NCI-H510A treated with DMSO at 0.1 percent for 48 hours (cell line): ENCODE measurements around the gene KCNQ1OT1.

Experiments
- DNase-seq: peaks from one replicate; lab custom pipeline; 2025; lab: John Stamatoyannopoulos, UW

The KCNQ1OT1 gene

DNA sequence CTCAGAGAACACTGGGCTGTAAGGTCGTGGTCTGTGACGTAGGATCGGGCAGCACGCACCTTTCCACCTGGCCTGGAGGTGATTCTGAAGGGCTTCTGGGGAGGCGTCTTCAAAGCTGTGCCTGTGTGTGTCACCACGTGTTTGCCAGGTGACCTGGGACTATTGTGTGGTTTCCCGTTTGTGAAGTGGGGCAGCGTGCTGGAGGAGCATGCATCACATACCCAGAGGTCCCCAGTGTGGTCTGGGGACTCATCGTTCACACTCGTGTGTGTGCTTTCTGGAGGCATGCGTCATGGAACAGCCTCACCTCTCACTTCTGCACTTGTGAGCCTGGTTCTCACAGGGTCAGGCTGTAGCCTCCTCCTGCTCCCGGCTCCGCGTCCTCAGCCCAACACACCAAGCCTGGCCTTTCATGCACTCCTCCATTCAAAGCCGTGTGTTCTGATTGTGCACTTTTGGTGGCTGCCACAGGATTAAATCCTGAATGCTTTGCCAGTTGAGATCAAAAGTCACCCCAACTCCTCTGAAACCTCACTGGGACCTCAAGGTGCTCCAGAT lies 106.3 kb downstream of the KCNQ1OT1 start:
- DNase-seq = no peak

- DNase-seq = no peak
Measured at GRCh38 chr11:2592559-2593392, 107.0 kb downstream of the KCNQ1OT1 start.

GRCh38 chr11:2591805-2592204 lies 108.0 kb downstream of the KCNQ1OT1 start:
- no peak for DNase-seq

DNA sequence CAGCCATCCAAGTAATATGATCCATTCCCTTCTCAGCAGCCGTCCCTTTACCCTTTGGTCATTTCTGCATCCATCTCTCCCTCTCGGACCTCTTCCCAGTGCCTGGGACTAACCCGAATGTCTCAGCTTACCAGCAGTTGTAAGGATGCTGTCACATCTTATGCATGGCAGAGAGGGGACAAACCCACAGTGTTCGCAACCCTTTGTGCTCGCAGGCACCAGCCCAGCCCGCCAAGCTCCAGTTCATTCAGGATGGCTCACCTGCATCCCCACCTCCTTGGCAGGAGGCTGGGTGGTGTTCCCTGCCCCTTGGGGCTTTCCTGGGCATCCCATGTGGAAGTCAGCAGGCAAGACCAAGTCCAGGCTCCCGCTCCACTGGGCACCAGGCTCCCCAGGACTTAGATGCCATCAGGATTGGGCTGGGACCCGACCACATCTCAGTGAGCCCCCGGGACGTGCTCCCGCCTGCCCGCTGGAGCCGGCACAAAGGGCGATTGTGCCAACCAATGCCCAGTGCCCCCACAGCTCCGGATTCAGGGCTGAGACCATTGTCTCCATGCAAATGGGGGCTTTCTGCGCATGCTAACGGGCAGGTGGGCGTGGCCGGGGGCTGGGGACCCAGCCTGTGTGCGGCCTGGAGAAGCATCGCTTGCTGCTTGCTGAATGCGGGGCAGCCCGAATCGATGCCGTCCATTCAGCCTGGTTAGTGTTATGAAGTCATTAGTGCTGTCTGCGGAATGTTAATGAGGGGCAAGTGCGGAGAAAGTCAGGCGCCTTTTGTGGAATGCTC lies 108.6 kb downstream of the KCNQ1OT1 start:
- DNase-seq = no peak

GRCh38 chr11:2590131-2590964 lies 109.4 kb downstream of the KCNQ1OT1 start:
- no peak for DNase-seq

GRCh38 chr11:2589538-2589934 lies 110.3 kb downstream of the KCNQ1OT1 start:
- no peak for DNase-seq

- no peak for DNase-seq
Measured at GRCh38 chr11:2588809-2589537, 110.8 kb downstream of the KCNQ1OT1 start.

DNA sequence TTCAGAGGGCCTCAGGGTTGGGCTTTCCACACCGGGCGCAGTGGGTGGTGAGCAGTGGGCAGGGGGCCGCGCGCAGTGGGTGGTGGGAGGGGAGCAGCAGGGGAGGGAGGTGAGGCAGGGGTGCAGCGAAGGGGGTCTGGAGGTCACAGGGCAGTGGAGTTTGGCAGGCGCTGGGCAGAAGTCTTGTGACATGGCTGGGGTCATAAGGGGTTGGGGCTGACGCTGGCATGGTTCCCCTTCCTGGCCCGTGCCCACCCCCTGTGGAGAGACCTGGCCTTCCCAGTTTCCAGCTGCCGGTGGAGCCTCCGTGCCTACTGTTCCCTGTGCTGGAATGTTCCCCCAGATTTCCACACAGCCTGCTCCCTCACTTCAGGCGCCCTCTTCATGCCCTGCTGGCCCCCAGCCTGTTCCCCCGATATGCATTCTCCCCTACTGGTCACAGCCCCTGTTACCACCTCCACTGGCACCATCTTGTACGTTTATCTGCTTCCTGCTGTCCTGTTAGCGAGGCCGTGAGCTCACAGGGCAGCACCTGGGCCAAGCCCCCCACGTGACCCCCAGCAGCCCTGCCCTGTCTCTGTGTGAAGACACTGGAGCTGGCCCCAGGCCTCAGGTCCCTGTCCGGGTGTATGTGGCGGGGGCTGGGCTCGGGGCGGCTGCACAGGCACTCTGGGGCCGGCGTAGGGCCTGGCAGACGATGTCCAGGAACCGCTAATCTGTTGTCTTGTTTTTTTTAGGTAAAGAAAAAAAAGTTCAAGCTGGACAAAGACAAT lies 111.6 kb downstream of the KCNQ1OT1 start:
- no peak for DNase-seq

DNA sequence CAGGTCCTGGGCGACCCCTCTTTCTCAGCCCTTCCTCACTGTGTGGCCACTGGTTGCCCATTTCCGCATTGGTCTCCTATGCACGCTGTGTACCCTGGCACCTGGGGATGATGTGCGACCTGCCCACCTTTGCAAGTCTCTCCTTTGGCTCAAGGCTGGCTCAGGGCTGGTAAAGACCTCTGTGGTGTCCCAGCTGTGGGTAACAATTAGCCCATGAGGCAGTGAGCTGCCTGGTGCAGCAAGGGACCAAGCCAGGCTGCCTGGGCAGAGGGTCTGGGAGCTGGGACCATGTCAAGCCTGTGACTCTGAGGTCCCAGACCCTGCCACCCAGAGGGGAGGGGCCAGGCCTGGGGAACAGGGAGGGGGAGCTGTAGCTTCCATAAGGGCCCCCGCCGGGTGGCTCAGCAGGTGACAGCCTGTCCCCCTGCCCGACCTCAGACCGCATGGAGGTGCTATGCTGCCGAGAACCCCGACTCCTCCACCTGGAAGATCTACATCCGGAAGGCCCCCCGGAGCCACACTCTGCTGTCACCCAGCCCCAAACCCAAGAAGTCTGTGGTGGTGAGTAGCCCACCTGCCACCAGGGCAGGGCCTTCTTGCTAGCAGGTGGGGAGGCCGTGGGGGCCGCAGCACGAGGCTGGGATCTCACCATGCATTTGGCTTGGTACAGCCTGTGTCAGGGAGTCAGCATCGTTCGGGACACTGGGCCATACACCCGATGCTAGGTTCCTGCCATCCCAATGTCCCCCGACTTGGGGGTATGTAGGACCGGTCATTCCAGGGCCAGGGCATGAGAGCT lies 112.5 kb downstream of the KCNQ1OT1 start:
- no peak for DNase-seq

GRCh38 chr11:2586793-2587131 lies 113.0 kb downstream of the KCNQ1OT1 start:
- DNase-seq = no peak

DNA sequence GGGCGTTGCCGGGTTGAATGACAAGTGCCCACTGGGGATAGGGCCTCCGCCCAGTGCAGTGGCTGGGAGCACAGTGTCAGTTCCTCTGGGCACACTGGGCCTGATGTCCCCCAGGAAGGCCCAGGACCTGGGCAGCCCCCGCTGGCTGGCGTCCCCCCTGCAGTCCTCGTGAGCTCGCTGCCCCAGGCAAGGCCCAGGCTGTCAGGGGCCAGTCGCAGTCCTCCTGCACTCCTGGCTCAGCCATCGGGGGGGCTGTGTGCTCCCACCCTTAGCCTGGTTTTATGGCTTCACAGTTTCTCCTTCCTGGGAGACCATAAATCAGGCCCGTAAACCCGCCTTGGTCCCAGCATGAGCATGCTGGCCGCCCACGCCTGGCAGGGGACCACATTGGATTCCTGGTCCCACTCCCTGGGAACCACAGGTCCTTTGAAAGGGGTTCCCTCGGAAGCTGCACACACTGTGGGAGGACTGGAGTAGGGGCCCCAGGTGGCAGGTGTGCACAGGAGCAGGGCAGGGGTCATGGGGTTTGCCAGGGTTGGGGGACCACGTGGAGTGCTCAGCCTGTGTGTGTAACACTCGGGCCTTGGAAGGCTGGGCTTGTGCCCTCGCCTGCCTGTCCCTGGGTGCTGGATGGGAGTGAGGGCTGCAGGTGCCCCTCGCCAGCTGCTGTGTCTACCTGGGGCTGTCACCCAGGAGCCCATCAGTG lies 113.6 kb downstream of the KCNQ1OT1 start:
- DNase-seq = no peak

DNA sequence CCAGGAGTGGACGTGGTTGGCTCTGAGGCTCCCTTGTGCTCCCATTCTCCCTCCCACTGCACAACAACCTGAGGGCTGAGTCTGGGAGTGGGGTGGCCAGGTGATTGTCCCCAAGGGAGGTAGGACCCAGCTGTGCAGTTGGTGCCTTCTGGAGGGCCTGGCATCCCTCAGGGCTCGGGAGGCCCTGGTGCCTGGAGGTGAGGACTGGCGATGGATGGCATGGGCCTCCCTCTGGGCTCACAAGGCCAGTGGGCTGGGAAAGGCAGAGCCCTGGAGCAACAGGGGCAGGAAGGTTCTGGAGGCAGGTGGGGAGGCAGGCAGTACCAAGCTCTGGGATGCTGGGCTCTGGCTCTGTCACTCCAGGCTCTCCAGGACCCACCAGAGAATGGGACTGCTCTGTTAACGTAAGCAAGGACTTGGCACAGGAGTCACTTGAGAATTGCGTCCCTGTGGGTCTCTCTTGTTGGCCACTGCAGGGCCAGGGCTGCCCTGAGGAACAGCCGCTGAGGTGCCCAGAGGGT lies 114.2 kb downstream of the KCNQ1OT1 start:
- DNase-seq = no peak

DNA sequence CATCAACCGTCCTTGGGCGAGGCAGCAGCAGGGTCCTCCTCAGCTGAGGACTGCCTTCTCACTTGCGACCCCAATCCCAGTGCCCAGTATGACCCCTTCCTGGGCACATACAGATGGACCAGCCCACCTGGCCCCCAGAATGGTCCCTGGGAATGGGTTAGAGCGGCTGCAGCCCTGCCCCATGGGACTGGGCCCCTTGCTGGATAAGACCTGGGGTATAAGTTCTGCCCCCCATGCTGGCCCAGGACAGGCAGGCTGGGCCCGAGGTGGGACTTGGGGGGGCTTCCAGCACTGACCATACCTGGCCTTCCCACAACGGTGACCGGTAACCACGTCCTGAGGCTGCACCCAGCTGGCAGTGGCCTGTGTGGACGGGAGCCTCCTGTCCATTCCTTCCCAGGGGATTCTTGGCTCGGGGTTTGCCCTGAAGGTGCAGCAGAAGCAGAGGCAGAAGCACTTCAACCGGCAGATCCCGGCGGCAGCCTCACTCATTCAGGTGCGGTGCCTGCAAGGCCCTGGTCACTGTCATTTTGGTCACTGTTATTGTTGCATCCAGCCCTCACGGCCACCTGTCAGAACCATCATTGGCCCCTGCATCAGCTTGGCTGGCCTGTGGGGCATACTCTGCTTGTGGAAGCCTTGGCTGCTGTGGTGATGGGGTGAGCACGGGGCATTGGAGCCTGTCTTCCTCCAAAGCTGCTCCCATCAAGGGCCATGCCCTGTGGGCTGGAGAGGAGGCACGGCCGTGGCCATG lies 114.8 kb downstream of the KCNQ1OT1 start:
- DNase-seq = no peak

DNA sequence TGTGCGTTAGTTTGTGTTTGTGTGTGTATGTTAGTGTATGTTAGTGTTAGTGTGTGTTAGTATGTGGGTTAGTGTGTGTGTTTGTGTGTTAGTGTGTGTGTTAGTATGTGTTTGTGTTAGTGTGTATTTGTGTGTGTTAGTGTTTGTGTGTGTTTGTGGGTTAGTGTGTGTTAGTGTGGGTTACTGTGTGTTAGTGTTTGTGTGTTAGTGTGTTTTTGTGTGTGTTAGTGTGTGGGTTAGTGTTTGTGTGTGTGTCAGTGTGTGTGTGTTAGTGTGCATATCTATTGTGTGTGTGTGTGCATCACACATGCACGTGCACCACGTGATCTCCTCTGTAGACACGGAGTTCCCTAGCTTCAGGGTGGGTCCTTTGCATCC lies 115.4 kb downstream of the KCNQ1OT1 start:
- no peak for DNase-seq

GRCh38 chr11:2583605-2583958 lies 116.2 kb downstream of the KCNQ1OT1 start:
- no peak for DNase-seq

DNA sequence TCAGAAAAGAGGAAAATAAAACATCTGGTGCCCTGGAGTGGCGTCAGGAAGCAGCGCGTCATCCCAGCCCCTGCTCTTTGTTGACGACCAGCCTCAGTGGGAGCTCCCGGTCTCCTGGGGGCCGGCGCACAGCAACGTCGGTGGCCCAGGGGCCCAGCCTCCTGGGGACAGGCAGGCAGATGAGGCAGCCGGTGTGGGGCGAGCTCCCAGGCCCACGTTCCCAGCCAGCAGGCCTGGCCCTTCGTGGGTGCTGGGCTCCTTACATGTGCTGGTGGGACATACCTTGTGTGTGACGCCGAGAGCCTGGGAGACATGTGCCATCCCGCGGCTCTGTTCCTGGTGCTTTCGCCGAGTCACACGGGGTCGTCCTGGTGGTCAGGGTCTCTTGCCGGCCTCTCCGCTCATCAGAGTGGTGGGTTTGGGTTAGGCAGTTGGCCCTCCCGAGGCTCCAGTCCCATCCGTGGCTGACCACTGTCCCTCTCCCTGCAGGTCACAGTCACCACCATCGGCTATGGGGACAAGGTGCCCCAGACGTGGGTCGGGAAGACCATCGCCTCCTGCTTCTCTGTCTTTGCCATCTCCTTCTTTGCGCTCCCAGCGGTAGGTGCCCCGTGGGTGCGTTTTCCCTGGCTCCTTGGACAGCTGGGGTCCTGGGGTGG lies 116.7 kb downstream of the KCNQ1OT1 start:
- no peak for DNase-seq

- no peak for DNase-seq
Measured at GRCh38 chr11:2582351-2582945, 117.3 kb downstream of the KCNQ1OT1 start.
